ENCODE measurements around the gene CFAP54.
A peak's percentile ranks its signal among the peaks of the same experiment; 100 is the strongest.

Gene CFAP54

GRCh38 chr12:96902076-96902475, 412.7 kb downstream of the CFAP54 start:
- no peak for DNase-seq

DNA sequence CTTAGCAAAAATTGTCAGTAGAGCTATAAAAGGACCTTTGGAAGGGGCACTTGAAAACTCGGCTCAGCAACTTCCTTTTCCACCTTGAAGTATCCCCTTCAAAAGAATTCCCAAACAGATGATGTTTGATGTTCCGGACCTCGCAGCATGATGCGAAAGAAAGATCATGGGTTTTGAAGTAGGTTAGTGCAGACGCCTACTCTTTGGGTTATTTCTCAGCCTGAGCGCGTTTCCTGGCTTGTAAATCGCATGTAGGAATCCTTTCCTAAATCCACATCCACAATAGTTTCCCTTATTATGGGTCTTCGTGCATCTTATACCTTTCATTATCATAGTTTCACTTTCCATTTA, 417.1 kb downstream of the CFAP54 start:
- no peak for DNase-seq

- peak; percentile 91 for DNase-seq
These were observed 417.7 kb downstream of the CFAP54 start, which contains the start of gene NEDD1 for GRCh38 chr12:96906849-96907670. NEDD1 (plus strand) TSS chr12:96907257; CDS start chr12:96909760, 2,503 bp downstream.

- peak; percentile 35 for DNase-seq
These were observed 418.5 kb downstream of the CFAP54 start for GRCh38 chr12:96907671-96908422.

GRCh38 chr12:96908423-96908675, 419.0 kb downstream of the CFAP54 start:
- DNase-seq: no peak

- DNase-seq: no peak
These were observed 422.9 kb downstream of the CFAP54 start for GRCh38 chr12:96912261-96912660.

- no peak for DNase-seq
These were observed 423.6 kb downstream of the CFAP54 start for GRCh38 chr12:96912943-96913342.

- DNase-seq: no peak
These were observed 430.3 kb downstream of the CFAP54 start for GRCh38 chr12:96919510-96920210.

All from right hindlimb (tissue), 1 donor.